ENCODE results near the gene CUL4A.

The CUL4A gene

GRCh38 chr13:113220877-113221276, 11.5 kb downstream of the CUL4A start:
- H3K4me1 ChIP-seq (ENCODE audit: control insufficient read depth, insufficient read depth, low read length), result peaks cover 6% of the 10 kb centered on the region; the same call in 1 of the 2 replicates
- H3K27ac ChIP-seq (ENCODE audit: extremely low read depth, low read depth, low read length), result no peak overlapping the region
- TF ChIP-seq ZNF585B (tag by site-specific recombination; IDR thresholded peaks at IDR 0.05) (no peak), ZNF280D (tag by site-specific recombination; IDR thresholded peaks at IDR 0.05) (no peak), GLI4 (tag by site-specific recombination; IDR thresholded peaks at IDR 0.05) (no peak), ZNF26 (tag by site-specific recombination; IDR thresholded peaks at IDR 0.05) (no peak), HOXA7 (CRISPR knock-in tag; IDR thresholded peaks at IDR 0.05; ENCODE audit: borderline replicate concordance) (no peak), ZNF19 (tag by site-specific recombination; IDR thresholded peaks at IDR 0.05; ENCODE audit: low read depth) (no peak), GLIS2 (tag by site-specific recombination; IDR thresholded peaks at IDR 0.05) (no peak), ZBTB10 (tag by site-specific recombination; IDR thresholded peaks at IDR 0.05) (no peak), MZF1 (tag by site-specific recombination; IDR thresholded peaks at IDR 0.05; ENCODE audit: borderline replicate concordance) (no peak), GLI2 (tag by site-specific recombination; IDR thresholded peaks at IDR 0.05; ENCODE audit: borderline replicate concordance, low read depth) (no peak), ZSCAN4 (tag by site-specific recombination; IDR thresholded peaks at IDR 0.05) (no peak), ZNF548 (tag by site-specific recombination; IDR thresholded peaks at IDR 0.05) (no peak), ZFP41 (tag by site-specific recombination; IDR thresholded peaks at IDR 0.05; ENCODE audit: borderline replicate concordance) (no peak)
- H3K36me3 ChIP-seq (ENCODE audit: control insufficient read depth in 2 of 2, insufficient read depth in 1 of 2, low read length in 2 of 2), result peaks cover 0 to 67% of the 10 kb centered on the region in 2 experiments; a peak in 2 of 3 replicates
- no peaks in the 10 kb centered on the region for H3K9me3 ChIP-seq (ENCODE audit: control insufficient read depth, insufficient read depth, low read depth, low read length)
- ChIA-PET CTCF (no interaction called here), POLR2A (no interaction called here)
- no peak overlapping the region for H3K4me3 ChIP-seq (ENCODE audit: low read depth, low read length)

DNA sequence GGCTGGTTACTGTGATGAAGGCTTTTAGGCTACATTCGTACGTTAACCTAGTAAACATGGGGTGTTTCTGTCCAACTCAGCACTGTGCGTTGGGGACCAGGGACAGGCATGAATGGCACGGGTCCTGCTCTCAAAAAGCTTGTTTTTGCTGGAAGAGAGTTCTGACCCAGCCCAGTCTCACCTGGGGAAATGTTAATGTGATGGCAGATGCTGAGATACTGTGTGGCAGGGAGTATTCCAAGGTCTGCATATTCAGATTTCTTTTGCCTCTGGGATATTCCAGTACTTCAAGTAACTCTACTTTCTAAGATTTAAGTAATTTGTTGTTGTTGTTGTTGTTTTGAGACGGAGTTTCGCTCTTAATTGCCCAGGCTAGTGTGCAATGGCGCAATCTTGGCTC, 13.7 kb downstream of the CUL4A start:
- CTCF ChIA-PET, result interaction anchor here (0.6 to 1.2 kb wide), 2 partner anchors 9 to 248 kb away, joined by 3 read pairs; no protein-coding TSS in a partner anchor
- Histone ChIP-seq H3K4me3 (ENCODE audit: low read depth, low read length) (no peak overlapping the region), H3K4me1 (ENCODE audit: control insufficient read depth, insufficient read depth, low read length) (no peaks in the 10 kb centered on the region), H3K27ac (ENCODE audit: extremely low read depth, low read depth, low read length) (no peak overlapping the region), H3K36me3 (ENCODE audit: control insufficient read depth in 2 of 2, insufficient read depth in 1 of 2, low read length in 2 of 2) (peaks cover 0 to 82% of the 10 kb centered on the region in 2 experiments; a peak in 2 of 3 replicates), H3K9me3 (ENCODE audit: control insufficient read depth, insufficient read depth, low read depth, low read length) (no peaks in the 10 kb centered on the region)
- POLR2A ChIA-PET, result no interaction called here
- TF ChIP-seq MYNN (tag by site-specific recombination; IDR thresholded peaks at IDR 0.05; ENCODE audit: borderline replicate concordance), result no peak
- TF ChIP-seq KLF16 (tag by site-specific recombination; IDR thresholded peaks at IDR 0.05), result no peak
- TF ChIP-seq, protein P1, sequence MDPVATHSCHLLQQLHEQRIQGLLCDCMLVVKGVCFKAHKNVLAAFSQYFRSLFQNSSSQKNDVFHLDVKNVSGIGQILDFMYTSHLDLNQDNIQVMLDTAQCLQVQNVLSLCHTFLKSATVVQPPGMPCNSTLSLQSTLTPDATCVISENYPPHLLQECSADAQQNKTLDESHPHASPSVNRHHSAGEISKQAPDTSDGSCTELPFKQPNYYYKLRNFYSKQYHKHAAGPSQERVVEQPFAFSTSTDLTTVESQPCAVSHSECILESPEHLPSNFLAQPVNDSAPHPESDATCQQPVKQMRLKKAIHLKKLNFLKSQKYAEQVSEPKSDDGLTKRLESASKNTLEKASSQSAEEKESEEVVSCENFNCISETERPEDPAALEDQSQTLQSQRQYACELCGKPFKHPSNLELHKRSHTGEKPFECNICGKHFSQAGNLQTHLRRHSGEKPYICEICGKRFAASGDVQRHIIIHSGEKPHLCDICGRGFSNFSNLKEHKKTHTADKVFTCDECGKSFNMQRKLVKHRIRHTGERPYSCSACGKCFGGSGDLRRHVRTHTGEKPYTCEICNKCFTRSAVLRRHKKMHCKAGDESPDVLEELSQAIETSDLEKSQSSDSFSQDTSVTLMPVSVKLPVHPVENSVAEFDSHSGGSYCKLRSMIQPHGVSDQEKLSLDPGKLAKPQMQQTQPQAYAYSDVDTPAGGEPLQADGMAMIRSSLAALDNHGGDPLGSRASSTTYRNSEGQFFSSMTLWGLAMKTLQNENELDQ (tag by site-specific recombination; IDR thresholded peaks at IDR 0.05; ENCODE audit: low read depth), result no peak
- TF ChIP-seq ZNF518A (tag by site-specific recombination; conservative IDR thresholded peaks at IDR 0.05; ENCODE audit: low read depth), result no peak
